Measurements from ENCODE around the gene PKMYT1.

PKMYT1 gene

GRCh38 chr16:2980227-2981176 is at the start of gene PKMYT1:
Gene PKMYT1 (minus strand): TSS chr16:2980446. CDS start chr16:2979657, 789 bp downstream.
- peak within 1 kb of the TSS; percentile 59 for H2AFZ ChIP-seq (ENCODE audit: low read depth, low read length)
- H3K9me3 ChIP-seq (ENCODE audit: low read length): no peaks in the 10 kb centered on the region
- peaks cover 6% of the 10 kb centered on the region for H3K27me3 ChIP-seq (ENCODE audit: insufficient read depth, low read length)
- H3K4me3 ChIP-seq (ENCODE audit: low read length): peak within 1 kb of the TSS; percentile 79
- H3K4me1 ChIP-seq (ENCODE audit: insufficient read depth, low read length): peaks cover 20% of the 10 kb centered on the region
- H3K36me3 ChIP-seq (ENCODE audit: insufficient read depth, low read length): peaks cover 22% of the 10 kb centered on the region

DNA sequence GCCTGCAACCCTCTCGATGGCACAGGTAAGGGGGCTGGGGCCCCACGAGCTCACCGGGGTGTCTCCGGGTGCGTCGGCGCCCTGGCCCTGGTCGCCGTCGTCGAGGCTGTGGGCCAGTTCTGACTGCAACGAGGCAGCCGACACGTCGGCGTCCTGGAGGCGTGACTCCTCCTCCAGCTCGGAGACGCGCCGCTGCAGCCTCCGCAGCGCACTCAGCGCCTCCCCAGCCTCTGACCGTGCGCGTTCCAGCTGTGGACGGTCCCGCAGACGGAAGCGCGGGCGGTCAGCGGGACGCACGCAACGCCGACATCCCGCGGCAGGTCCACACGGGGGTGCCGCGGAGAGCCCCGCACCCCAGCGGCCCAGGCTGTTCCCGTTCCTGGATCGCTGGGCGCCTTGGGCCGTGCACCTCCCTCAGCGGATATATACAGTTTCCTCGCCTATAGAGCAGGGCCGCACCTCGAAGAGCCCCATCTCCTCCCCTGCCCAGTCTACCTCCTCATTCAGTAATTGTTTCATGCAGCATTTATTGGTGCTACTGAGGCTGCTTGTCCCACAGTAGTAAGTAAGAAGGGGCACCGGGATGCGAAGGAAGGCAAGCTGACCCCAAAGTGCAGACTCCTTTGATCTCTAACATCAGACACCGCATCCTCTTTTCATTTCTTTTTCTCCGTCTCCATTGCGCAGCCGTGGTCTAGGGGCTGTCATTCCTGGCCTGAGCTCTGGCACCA is 49.4 kb upstream of the PKMYT1 start:
- H3K27me3 ChIP-seq (ENCODE audit: insufficient read depth, low read length): peaks cover 18% of the 10 kb centered on the region
- no peaks in the 10 kb centered on the region for H3K4me1 ChIP-seq (ENCODE audit: insufficient read depth, low read length)
- no peak overlapping the region for H2AFZ ChIP-seq (ENCODE audit: low read depth, low read length)
- H3K4me3 ChIP-seq (ENCODE audit: low read length): no peak overlapping the region
- peaks cover 19% of the 10 kb centered on the region for H3K36me3 ChIP-seq (ENCODE audit: insufficient read depth, low read length)
- H3K9me3 ChIP-seq (ENCODE audit: low read length): no peaks in the 10 kb centered on the region

GRCh38 chr16:3028716-3029319 is 48.6 kb upstream of the PKMYT1 start:
- H3K36me3 ChIP-seq (ENCODE audit: insufficient read depth, low read length): peaks cover 19% of the 10 kb centered on the region
- H3K4me1 ChIP-seq (ENCODE audit: insufficient read depth, low read length): no peaks in the 10 kb centered on the region
- H2AFZ ChIP-seq (ENCODE audit: low read depth, low read length): no peak overlapping the region
- peaks cover 14% of the 10 kb centered on the region for H3K27me3 ChIP-seq (ENCODE audit: insufficient read depth, low read length)
- H3K9me3 ChIP-seq (ENCODE audit: low read length): no peaks in the 10 kb centered on the region
- H3K4me3 ChIP-seq (ENCODE audit: low read length): no peak overlapping the region

DNA sequence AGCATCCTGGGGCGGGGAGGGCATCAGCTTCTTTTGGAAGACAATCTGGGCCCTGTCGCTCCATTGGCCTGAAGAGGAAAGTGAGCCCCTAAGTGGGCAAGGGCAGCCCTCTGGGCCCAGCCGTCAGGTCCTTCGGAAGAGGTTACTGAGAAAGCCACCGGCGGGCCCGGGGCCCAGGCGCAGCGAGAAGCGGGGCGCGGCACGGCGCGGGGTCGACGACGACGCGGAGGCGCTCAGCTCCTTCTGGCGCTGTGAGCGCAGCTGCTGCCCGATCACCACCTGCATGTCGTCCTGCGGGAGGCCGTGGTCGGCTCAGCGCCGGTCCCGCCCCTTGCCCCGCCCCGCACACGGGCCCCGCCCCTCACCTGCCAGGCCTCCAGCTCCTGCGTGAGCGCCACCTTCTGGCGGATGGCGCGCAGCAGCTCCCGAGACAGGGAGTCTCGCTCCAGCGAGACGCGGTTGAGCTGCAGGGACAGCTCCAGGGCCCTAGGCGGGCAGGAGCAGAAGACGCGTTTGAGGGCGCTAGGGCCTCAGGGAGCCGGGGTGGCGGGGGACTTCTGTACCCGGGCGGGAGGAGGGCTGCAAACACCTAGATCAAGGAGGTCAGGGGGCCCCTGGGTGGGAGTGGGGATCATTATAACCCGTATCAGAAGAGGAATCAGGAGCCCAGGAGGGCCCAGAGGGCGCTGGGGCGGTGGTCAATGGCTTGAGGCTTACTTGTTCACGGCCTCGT is 47.9 kb upstream of the PKMYT1 start:
- Histone ChIP-seq H3K4me3 (ENCODE audit: low read length) (no peak overlapping the region), H3K9me3 (ENCODE audit: low read length) (no peaks in the 10 kb centered on the region), H3K36me3 (ENCODE audit: insufficient read depth, low read length) (peaks cover 19% of the 10 kb centered on the region), H2AFZ (ENCODE audit: low read depth, low read length) (no peak overlapping the region), H3K4me1 (ENCODE audit: insufficient read depth, low read length) (peaks cover 5% of the 10 kb centered on the region), H3K27me3 (ENCODE audit: insufficient read depth, low read length) (peaks cover 7% of the 10 kb centered on the region)

DNA sequence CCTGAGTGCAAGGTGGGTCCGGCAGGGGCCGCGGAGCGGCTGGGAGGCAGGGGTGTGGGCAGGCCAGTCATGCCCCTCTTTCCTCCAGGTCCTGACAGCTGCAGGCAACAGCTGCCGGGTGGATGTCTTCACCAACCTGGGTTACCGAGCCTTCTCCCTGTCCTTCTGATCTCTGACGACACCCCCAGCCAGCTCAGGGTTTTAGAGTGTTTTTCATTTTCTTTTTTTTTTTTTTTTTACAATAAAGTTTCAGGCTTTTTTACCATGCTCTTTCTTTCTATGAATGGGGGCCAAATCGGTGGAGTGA is 47.2 kb upstream of the PKMYT1 start:
- H3K4me1 ChIP-seq (ENCODE audit: insufficient read depth, low read length): peaks cover 12% of the 10 kb centered on the region
- no peak overlapping the region for H2AFZ ChIP-seq (ENCODE audit: low read depth, low read length)
- peaks cover 19% of the 10 kb centered on the region for H3K36me3 ChIP-seq (ENCODE audit: insufficient read depth, low read length)
- H3K27me3 ChIP-seq (ENCODE audit: insufficient read depth, low read length): peaks cover 2% of the 10 kb centered on the region
- H3K4me3 ChIP-seq (ENCODE audit: low read length): no peak overlapping the region
- no peaks in the 10 kb centered on the region for H3K9me3 ChIP-seq (ENCODE audit: low read length)

GRCh38 chr16:3026609-3027488 is 46.6 kb upstream of the PKMYT1 start:
- Histone ChIP-seq H3K27me3 (ENCODE audit: insufficient read depth, low read length) (no peaks in the 10 kb centered on the region), H2AFZ (ENCODE audit: low read depth, low read length) (no peak overlapping the region), H3K9me3 (ENCODE audit: low read length) (no peaks in the 10 kb centered on the region), H3K4me3 (ENCODE audit: low read length) (no peak overlapping the region), H3K4me1 (ENCODE audit: insufficient read depth, low read length) (peaks cover 18% of the 10 kb centered on the region), H3K36me3 (ENCODE audit: insufficient read depth, low read length) (peaks cover 19% of the 10 kb centered on the region)

DNA sequence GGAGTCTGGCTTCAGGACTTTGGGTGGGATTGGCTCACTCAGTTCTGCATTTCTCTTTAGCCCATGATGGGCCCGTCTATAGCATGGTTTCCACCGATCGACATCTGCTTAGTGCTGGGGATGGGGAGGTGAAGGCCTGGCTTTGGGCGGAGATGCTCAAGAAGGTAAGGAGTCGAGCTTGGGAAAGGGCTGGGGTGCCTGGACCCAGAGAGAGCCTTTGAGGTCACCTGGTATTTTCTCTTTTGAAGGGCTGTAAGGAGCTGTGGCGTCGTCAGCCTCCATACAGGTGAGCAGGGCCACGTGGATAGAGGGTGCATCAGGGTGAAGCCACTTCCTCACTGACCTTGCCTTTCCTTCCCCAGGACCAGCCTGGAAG is 45.7 kb upstream of the PKMYT1 start:
- no peak overlapping the region for H3K4me3 ChIP-seq (ENCODE audit: low read length)
- peaks cover 22% of the 10 kb centered on the region for H3K4me1 ChIP-seq (ENCODE audit: insufficient read depth, low read length)
- no peak overlapping the region for H2AFZ ChIP-seq (ENCODE audit: low read depth, low read length)
- H3K9me3 ChIP-seq (ENCODE audit: low read length): no peaks in the 10 kb centered on the region
- H3K27me3 ChIP-seq (ENCODE audit: insufficient read depth, low read length): no peaks in the 10 kb centered on the region
- peaks cover 19% of the 10 kb centered on the region for H3K36me3 ChIP-seq (ENCODE audit: insufficient read depth, low read length)

DNA sequence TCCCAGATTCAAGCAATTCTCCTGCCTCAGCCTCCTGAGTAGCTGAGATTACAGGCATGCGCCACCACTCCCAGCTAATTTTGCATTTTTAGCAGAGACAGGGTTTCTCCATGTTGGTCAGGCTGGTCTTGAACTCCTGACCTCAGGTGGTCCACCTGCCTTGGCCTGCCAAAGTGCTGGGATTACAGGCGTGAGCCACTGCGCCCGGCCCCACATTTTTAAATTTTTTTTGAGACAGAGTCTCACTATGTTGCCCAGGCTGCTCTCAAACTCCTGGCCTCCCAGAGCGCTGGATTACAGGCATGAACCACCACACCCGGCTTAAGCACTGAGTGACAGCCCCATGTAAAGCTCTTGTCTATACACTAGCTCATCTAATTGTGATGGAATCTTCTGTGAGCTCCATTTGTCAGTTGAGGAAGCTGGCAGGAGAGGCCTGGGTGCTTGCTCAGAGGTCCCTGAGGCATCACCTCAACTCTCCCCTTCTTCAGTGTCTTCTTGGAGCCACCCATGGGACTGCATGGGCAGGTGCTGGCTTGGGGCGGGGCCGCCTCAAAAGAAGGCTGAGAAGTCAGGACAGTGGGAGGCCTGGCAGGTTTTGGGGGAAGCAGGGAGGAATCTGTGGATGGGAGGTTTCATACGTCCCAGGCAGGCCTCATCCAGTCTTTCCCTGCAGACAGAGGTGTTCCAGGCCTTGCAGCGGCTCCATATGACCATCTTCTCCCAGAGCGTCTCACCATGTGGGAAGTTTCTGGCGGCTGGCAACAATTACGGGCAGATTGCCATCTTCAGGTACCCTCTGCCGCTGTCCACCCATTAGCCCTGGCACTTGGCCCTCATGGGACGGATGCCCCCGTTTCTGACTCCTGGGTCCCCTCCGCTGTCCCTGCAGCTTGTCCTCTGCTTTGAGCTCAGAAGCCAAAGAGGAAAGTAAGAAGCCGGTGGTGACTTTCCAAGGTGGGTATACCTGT is 45.1 kb upstream of the PKMYT1 start:
- no peak overlapping the region for H2AFZ ChIP-seq (ENCODE audit: low read depth, low read length)

GRCh38 chr16:3023669-3024478 is 43.6 kb upstream of the PKMYT1 start, which contains the start of the genes HCFC1R1 and THOC6:
Gene HCFC1R1 (minus strand): TSS chr16:3023942. CDS start chr16:3023941, 1 bp downstream.
Gene THOC6 (plus strand): TSS chr16:3024035. CDS start chr16:3024327, 292 bp downstream.
- peak within 1 kb of the TSS; percentile 22 for H2AFZ ChIP-seq (ENCODE audit: low read depth, low read length)
- no peaks in the 10 kb centered on the region for H3K27me3 ChIP-seq (ENCODE audit: insufficient read depth, low read length)
- H3K4me1 ChIP-seq (ENCODE audit: insufficient read depth, low read length): peaks cover 27% of the 10 kb centered on the region
- peak within 1 kb of the TSS; percentile 56 for H3K4me3 ChIP-seq (ENCODE audit: low read length)
- H3K36me3 ChIP-seq (ENCODE audit: insufficient read depth, low read length): peaks cover 19% of the 10 kb centered on the region
- H3K9me3 ChIP-seq (ENCODE audit: low read length): no peaks in the 10 kb centered on the region

More for the DNA sequence above, 45.1 kb upstream of the PKMYT1 start:
- Histone ChIP-seq H3K36me3 (ENCODE audit: insufficient read depth, low read length) (peaks cover 19% of the 10 kb centered on the region), H3K4me1 (ENCODE audit: insufficient read depth, low read length) (peaks cover 27% of the 10 kb centered on the region), H3K27me3 (ENCODE audit: insufficient read depth, low read length) (no peaks in the 10 kb centered on the region), H3K9me3 (ENCODE audit: low read length) (no peaks in the 10 kb centered on the region), H3K4me3 (ENCODE audit: low read length) (no peak overlapping the region)

GRCh38 chr16:3023415-3023668 is 43.1 kb upstream of the PKMYT1 start:
- Histone ChIP-seq H3K9me3 (ENCODE audit: low read length) (no peaks in the 10 kb centered on the region), H3K4me1 (ENCODE audit: insufficient read depth, low read length) (peaks cover 27% of the 10 kb centered on the region), H3K36me3 (ENCODE audit: insufficient read depth, low read length) (peaks cover 19% of the 10 kb centered on the region), H3K27me3 (ENCODE audit: insufficient read depth, low read length) (no peaks in the 10 kb centered on the region), H3K4me3 (ENCODE audit: low read length) (peak overlapping the region; percentile 56), H2AFZ (ENCODE audit: low read depth, low read length) (peak overlapping the region; percentile 22)
